B cell (primary cell): ENCODE data around the gene GIGYF2. TPM values are rescaled to one million over a fixed set of nuclear protein-coding genes. Genes with fewer than 3 reads are reported as not detected.

Experiments used
- ATAC-seq: fragments of 200-7000 bp; cut with Tn5 transposase; one replicate; pipeline ENCODE4 v1.10.0; 2021; ENCODE audit warnings: low read depth, mild to moderate bottlenecking, moderate number of reproducible peaks, moderate library complexity
- CTCF ChIA-PET: fragments of 350-600 bp; sonication (Branson Sonifier 250); formaldehyde crosslinking; loops from one replicate; lab custom pipeline; 2021; ENCODE audit warnings: antibody characterized with exemption, inconsistent platforms; lab: Charles Lee
- POLR2A ChIA-PET: fragments of 350-600 bp; sonication (Branson Sonifier 250); formaldehyde crosslinking; loops from one replicate; lab custom pipeline; 2021; ENCODE audit warnings: antibody characterized with exemption; lab: Charles Lee
- DNase-seq: peaks from one replicate; pipeline ENCODE4 v3.0.0; 2013
- H2AFZ ChIP-seq: 2 replicates; pipeline ENCODE4 v1.6.1; 2012; ENCODE audit warnings: mild to moderate bottlenecking, low read depth, low read length; ENCODE audit not compliant: insufficient read depth, poor library complexity, severe bottlenecking
- H3K27ac ChIP-seq, 2 donors: 1 replicate in 1 of 2; 2 replicates in 1 of 2; pipeline ENCODE4 v1.5.1; 2012 to 2013; ENCODE audit warnings: low read length in 2 of 2, mild to moderate bottlenecking in 2 of 2, moderate library complexity in 1 of 2
- H3K27me3 ChIP-seq, 4 experiments: fragments of 200-600 bp in 1 of 4; sonication (generic) in 1 of 4; replicated peaks in 1 of 4; 1 replicate in 2 of 4; 2 replicates in 2 of 4; pipeline versions ENCODE4 v1.6.1 to v1.7.0; 2013 to 2016; ENCODE audit warnings: low read length in 3 of 4, mild to moderate bottlenecking in 2 of 4, mixed read lengths in 1 of 4, moderate library complexity in 1 of 4; ENCODE audit not compliant: insufficient read depth in 4 of 4, control insufficient read depth in 3 of 4; ENCODE audit errors: control extremely low read depth in 1 of 4
- H3K36me3 ChIP-seq, 2 experiments: replicated peaks in 1 of 2; 1 replicate in 1 of 2; 2 replicates in 1 of 2; pipeline versions ENCODE4 v1.6.1 to v1.7.1; 2013; ENCODE audit warnings: low read length in 1 of 2; ENCODE audit not compliant: insufficient read depth in 2 of 2, control insufficient read depth in 1 of 2; ENCODE audit errors: control extremely low read depth in 1 of 2, extremely low read depth in 1 of 2
- H3K4me1 ChIP-seq, 2 donors: fragments of 200-600 bp in 1 of 2; sonication (generic) in 1 of 2; 1 replicate in 1 of 2; 2 replicates in 1 of 2; pipeline versions ENCODE4 v1.5.1 to v1.6.1; 2013 to 2017; ENCODE audit warnings: low read length in 2 of 2; ENCODE audit not compliant: control insufficient read depth in 2 of 2, insufficient read depth in 2 of 2
- H3K4me2 ChIP-seq: replicated peaks from 2 replicates; pipeline ENCODE3; 2012; ENCODE audit warnings: mild to moderate bottlenecking, low read depth, low read length; ENCODE audit not compliant: poor library complexity, severe bottlenecking
- H3K4me3 ChIP-seq, 5 experiments: fragments of 200-600 bp in 1 of 5; sonication (generic) in 1 of 5; 1 replicate in 3 of 5; 2 replicates in 2 of 5; pipeline versions ENCODE4 v1.5.1 to v1.7.0; 2011 to 2016; ENCODE audit warnings: low read length in 4 of 5, mild to moderate bottlenecking in 4 of 5, low read depth in 2 of 5, control low read depth in 1 of 5, moderate library complexity in 1 of 5; ENCODE audit not compliant: insufficient read depth in 1 of 5; ENCODE audit errors: control extremely low read depth in 1 of 5, extremely low read depth in 1 of 5
- H3K79me2 ChIP-seq: fragments of 200-600 bp; sonication (generic); one replicate; pipeline ENCODE4 v1.6.0; 2016; ENCODE audit warnings: low read length; ENCODE audit not compliant: control insufficient read depth, insufficient read depth
- H3K9ac ChIP-seq: fragments of 200-600 bp; sonication (generic); 2 replicates; pipeline ENCODE4 v1.6.1; 2017; ENCODE audit warnings: mild to moderate bottlenecking, low read length, moderate library complexity
- H3K9me3 ChIP-seq, 3 donors: one replicate each; pipeline versions ENCODE4 v1.6.1 to v1.7.1; 2013; ENCODE audit warnings: low read length in 2 of 3; ENCODE audit not compliant: control insufficient read depth in 2 of 3, insufficient read depth in 1 of 3; ENCODE audit errors: control extremely low read depth in 1 of 3
- H4K20me1 ChIP-seq: 2 replicates; pipeline ENCODE4 v1.6.0; 2012; ENCODE audit warnings: mild to moderate bottlenecking, low read length; ENCODE audit not compliant: insufficient read depth, control insufficient read depth, poor library complexity, severe bottlenecking
- H3K27ac Mint-ChIP-seq: one replicate; pipeline ENCODE4 v1.8.0; 2021; ENCODE audit warnings: mixed read lengths
- H3K27me3 Mint-ChIP-seq: one replicate; pipeline ENCODE4 v1.8.0; 2021; ENCODE audit warnings: mixed read lengths
- H3K4me1 Mint-ChIP-seq: one replicate; pipeline ENCODE4 v1.8.0; 2021; ENCODE audit warnings: mixed read lengths
- H3K4me3 Mint-ChIP-seq: one replicate; pipeline ENCODE4 v1.8.0; 2021; ENCODE audit warnings: mixed read lengths
- H3K9me3 Mint-ChIP-seq: one replicate; pipeline ENCODE4 v1.8.0; 2022; ENCODE audit warnings: mixed read lengths; ENCODE audit not compliant: insufficient read depth
- EZH2 ChIP-seq: IDR thresholded peaks from 2 replicates; pipeline ENCODE4 v1.6.1; 2012; ENCODE audit warnings: borderline replicate concordance, low read depth, mild to moderate bottlenecking, moderate library complexity, low read length; ENCODE audit not compliant: insufficient read depth, poor library complexity, severe bottlenecking
- WGBS: methylation state at CpG from one replicate; pipeline ENCODE4 v1.1.5; 2013; ENCODE audit warnings: missing lambda C conversion rate; ENCODE audit not compliant: insufficient coverage; 5-methylcytosine and 5-hydroxymethylcytosine counted together
- intact Hi-C: fragments of 100-400 bp; cut with micrococcal nuclease; formaldehyde crosslinking; loops from one replicate; pipeline ENCODE4 v1.10.0; 2022
- polyA plus RNA-seq: library from polyadenylated mRNA; depleted of rRNA; stranded (reverse); fragments of >200 nt; gene quantifications from 2 replicates; pipeline ENCODE4 v1.2.3, GENCODE V29; 2012
- total RNA-seq, 2 donors: library from RNA; stranded (reverse); fragments of 120-200 nt in 1 of 2; gene quantifications; 1 replicate in 1 of 2; 2 replicates in 1 of 2; pipeline versions ENCODE4 v1.2.3 to v1.2.4, GENCODE V29; 2013 to 2022
- TF ChIP-seq, protein P1 (sequence below): fragments of 200-600 bp; IDR thresholded peaks from one replicate; pipeline ENCODE4 v1.8.0; 2022; ENCODE audit warnings: antibody characterized with exemption, mild to moderate bottlenecking

The GIGYF2 gene
- total and polyA plus RNA-seq, 2 donors (not counting 1 experiment from before 2014, with no cell fraction given): 7.2 to 108 TPM

DNA sequence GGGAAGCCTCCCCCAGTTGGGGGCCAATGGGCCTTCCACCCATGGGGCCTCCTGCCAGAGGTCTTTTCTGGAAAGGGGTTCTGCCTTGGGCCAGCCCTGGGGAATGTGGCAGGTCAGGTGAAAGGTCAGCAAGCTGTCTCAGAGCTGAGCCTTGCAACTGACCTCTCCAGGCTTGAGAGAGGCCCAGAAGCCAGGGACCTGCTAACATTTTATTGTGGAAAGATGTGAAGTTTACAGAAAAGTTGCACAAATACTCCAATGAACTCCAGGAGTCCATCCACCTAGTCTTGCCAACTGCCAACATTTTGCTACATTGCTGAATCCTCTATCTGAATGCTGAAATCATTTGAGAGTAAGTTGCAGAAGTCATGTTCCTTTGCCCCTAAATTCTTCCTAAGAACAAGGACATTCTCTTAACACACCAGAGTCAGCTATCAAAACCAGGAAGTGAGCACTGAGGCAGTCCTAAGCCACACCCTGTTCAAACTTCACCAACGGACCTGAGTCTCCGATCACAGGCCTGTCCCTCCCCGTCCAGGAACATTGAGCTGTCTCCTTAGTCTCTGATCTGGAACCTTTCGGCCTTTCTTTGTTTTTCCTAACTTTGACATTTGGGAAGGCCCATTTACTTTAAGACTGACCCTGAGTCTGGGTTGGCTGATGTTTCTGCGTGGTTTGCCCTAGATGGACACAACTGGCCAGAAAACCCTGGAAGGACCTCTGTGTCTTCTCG is 176.9 kb downstream of the GIGYF2 start:
- Mint-ChIP-seq H3K9me3 (no peaks in the 10 kb centered on the region), H3K27ac (no peak overlapping the region), H3K27me3 (peaks cover 12% of the 10 kb centered on the region), H3K4me1 (peaks cover 15% of the 10 kb centered on the region), H3K4me3 (no peak overlapping the region)
- intact Hi-C loops: no loop called here
- H3K4me3 ChIP-seq: no peak overlapping the region
- H2AFZ ChIP-seq: no peak overlapping the region
- H4K20me1 ChIP-seq: no peaks in the 10 kb centered on the region
- TF ChIP-seq EZH2: no peak
- TF ChIP-seq, protein P1, sequence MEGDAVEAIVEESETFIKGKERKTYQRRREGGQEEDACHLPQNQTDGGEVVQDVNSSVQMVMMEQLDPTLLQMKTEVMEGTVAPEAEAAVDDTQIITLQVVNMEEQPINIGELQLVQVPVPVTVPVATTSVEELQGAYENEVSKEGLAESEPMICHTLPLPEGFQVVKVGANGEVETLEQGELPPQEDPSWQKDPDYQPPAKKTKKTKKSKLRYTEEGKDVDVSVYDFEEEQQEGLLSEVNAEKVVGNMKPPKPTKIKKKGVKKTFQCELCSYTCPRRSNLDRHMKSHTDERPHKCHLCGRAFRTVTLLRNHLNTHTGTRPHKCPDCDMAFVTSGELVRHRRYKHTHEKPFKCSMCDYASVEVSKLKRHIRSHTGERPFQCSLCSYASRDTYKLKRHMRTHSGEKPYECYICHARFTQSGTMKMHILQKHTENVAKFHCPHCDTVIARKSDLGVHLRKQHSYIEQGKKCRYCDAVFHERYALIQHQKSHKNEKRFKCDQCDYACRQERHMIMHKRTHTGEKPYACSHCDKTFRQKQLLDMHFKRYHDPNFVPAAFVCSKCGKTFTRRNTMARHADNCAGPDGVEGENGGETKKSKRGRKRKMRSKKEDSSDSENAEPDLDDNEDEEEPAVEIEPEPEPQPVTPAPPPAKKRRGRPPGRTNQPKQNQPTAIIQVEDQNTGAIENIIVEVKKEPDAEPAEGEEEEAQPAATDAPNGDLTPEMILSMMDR: no peak
- peaks cover 11 to 20% of the 10 kb centered on the region in 2 donors for H3K4me1 ChIP-seq
- H3K27me3 ChIP-seq: peaks cover 0 to 24% (median 7%) of the 10 kb centered on the region in 4 experiments
- H3K79me2 ChIP-seq: no peaks in the 10 kb centered on the region
- ATAC-seq: no peak
- no peaks in the 10 kb centered on the region for H3K36me3 ChIP-seq
- no peak overlapping the region for H3K9ac ChIP-seq
- ChIA-PET CTCF (interaction anchor here (1.4 kb wide), 1 partner anchor 377 kb away, joined by 3 read pairs; the partner anchor contains the start of gene ATG16L1), POLR2A (no interaction called here)
- no peak overlapping the region for H3K4me2 ChIP-seq
- WGBS: 83% methylated on average over 6 of the region's 6 CpGs
- DNase-seq: no peak
- H3K27ac ChIP-seq: no peak overlapping the region
- H3K9me3 ChIP-seq: peaks cover 0 to 5% (median 0%) of the 10 kb centered on the region in 3 donors

DNA sequence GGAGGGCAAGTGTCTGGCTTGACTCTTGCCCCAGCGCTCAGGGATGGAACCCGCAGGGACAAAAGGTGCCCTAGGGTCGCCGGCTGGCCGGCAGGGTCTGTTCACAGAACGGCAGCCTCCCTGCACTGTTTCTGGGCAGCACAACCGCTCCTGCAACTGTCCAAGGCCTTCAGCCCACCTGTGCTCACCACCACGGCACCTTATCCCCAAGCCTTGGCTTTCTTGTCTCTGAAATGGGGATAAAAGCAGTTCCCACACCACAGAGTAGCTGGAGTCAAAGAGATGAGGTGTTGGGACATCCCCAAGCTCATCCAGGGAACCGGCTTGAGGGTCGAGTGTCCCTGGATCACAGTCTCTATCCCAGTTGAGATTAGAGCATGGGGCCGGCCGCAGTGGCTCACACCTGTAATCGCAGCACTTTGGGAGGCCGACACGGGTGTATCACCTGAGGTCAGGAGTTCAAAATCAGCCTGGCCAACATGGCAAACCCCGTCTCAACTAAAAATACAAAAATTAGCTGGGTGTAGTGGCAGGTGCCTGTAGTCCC is 177.6 kb downstream of the GIGYF2 start:
- intact Hi-C loops: no loop called here
- peaks cover 12% of the 10 kb centered on the region for H3K27me3 Mint-ChIP-seq
- no peak overlapping the region for H3K27ac ChIP-seq
- no peak overlapping the region for H3K4me3 ChIP-seq
- H3K4me2 ChIP-seq: no peak overlapping the region
- H3K4me3 Mint-ChIP-seq: peak overlapping the region; percentile 79
- no peak for DNase-seq
- no peak overlapping the region for H3K27ac Mint-ChIP-seq
- H3K9me3 ChIP-seq: peaks cover 0 to 5% (median 0%) of the 10 kb centered on the region in 3 donors
- H4K20me1 ChIP-seq: no peaks in the 10 kb centered on the region
- peaks cover 11 to 20% of the 10 kb centered on the region in 2 donors for H3K4me1 ChIP-seq
- H3K4me1 Mint-ChIP-seq: peaks cover 15% of the 10 kb centered on the region
- H3K79me2 ChIP-seq: no peaks in the 10 kb centered on the region
- H3K27me3 ChIP-seq: peaks cover 0 to 24% (median 7%) of the 10 kb centered on the region in 4 experiments
- ChIA-PET CTCF (interaction anchor here (1.4 kb wide), 1 partner anchor 376 kb away, joined by 3 read pairs; the partner anchor contains the start of gene ATG16L1), POLR2A (no interaction called here)
- no peak overlapping the region for H2AFZ ChIP-seq
- ATAC-seq: no peak
- no peak overlapping the region for H3K9ac ChIP-seq
- TF ChIP-seq, protein P1: no peak
- TF ChIP-seq EZH2: no peak
- WGBS: 96% methylated on average over 13 of the region's 16 CpGs
- no peaks in the 10 kb centered on the region for H3K36me3 ChIP-seq
- no peaks in the 10 kb centered on the region for H3K9me3 Mint-ChIP-seq
